Measurements from ENCODE around the gene CCDC15.

The CCDC15 gene

DNA sequence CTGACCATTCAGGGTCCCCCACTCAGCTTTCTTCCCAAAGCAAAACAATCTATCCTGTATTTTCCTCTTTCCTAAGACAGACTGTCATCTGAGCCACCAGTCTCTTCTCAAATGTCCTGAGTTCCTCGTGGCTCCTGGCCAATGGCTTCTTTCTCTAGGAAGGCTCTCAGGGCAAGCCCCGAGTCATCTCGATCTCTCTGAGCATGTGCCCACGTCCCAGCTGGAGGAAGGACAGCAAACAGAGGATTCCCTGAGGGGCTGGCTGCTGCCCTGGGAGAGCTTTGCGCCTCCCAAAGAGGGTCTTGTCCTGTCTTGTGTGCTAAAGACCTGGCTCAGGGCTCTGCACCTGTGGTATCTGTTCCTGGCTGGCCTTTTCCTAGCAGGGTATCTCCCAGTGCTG, 117.4 kb downstream of the CCDC15 start:
- DNase-seq: no peak

DNA sequence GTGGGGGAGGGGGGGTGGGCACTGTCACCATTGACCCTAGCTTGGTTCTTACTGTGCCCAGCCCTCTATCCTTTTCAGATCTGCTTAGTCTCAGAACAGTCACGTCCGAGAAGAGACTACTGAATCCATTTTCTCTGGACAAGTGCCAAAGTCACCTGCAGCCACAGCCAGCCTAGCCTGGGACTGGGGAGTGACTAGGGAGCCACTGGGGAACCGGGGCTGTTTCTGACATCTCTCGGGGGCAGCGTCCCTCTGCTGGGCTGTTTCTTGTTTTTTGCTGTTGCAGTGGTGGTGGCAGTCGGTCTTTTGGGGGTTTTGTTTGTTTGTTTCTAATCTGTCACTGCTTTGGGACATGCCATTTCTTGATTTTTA, 117.8 kb downstream of the CCDC15 start:
- DNase-seq: no peak

DNA sequence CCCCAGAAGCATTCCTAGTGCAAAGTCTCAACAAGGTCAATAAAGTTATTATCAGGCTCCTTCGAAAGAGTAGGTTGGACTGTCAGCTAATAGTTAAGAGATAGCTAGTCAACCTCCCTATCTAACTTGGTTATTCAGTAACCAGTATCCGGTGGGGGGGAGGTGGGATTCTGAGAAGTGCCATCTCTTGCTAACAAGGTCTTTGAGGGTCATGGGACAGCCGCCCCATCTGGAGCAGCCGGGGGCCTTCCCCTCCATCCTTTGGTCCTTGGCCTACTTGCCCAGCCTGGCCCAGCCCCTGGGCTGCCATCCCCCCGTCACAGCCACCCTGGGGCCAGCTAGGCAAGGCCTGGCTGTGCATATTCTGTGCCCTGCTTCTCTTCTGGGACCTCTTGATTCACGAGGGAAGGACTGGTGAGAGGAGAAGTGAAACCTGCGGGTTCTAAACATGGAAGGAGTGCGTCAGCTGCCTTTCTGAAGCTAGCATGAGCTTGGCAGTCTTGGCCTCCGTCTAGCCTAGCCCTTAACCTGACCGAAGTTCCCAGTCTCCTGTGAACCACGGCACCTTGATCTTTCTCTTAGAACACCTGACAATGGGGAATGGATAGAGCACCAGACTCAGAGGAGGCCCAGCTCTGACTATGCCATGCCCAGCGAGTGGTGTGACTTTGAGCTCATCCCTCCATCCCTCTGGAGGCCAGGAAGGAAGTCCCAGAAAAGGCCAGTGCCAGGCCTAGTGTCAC, 118.4 kb downstream of the CCDC15 start:
- DNase-seq: no peak

DNA sequence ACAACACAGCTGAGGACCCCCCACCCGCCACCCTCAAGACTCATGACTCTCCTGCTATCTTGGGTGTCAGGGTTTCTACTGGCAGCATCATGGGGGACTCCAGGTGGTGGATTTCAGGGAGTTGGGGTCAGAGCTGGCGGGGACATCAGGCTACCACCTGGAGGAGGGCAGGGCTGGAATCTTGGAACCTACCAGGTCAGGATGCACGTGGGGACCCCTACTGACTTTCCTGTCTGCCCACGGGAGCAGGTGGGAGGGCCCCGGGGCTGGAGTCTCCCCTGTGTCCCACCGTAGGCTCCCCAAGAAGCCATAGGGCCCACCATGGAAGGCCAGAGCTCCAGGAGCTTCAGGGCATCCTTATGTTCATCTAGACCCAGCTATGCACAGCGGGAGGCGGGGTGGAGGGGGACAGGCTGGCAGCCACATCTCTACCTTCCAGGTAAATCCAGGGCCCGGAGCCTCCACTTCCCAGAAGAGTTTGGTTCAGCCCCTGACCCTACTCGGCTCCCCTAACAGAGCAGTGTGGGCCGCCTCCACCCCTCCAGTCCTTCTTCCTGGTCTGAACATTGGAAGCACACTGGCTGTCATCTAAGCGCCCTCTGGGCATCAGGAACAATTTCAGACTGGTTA, 119.1 kb downstream of the CCDC15 start:
- no peak for DNase-seq

DNA sequence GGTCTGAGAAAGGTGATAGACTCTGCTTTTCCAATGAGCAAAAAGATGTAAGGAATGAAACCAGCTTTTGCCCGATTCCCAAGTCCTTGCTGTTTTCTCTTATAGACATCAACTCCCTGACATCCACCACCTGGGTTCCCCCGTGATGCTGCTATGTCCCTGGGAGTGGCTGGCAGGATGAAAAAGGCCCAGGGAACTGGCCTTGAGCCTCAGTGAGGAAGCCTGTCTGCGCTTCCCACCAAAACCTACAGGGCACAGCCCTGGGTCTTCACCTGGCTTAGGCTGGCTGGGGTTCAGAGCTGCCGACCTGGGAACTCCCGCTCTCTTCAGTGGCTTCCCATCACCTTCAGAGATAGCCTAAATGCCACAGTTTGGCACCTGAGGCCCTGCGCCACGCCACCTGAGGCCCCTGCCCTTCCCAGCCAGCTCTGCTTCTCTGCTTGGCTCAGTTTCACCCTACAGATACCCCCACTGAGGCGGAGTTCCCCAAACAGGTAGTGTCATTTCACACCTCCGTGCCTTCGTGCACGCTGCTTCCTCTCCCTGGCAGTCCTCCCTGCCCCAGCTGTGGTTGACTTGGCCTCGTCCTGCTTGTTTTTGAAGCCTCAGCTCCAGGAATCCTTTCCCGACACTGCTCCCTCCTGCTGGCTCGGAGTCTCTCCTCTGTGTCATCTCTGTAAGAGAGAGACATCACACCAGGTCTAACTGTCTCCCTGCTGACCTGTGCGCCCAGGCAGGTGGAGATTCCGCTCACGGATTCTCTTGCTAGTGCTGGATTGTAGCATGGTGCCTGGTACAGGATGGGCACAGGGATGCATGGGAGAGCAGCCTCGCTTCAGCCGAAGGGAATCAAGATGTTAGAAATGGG, 119.8 kb downstream of the CCDC15 start:
- DNase-seq: no peak

DNA sequence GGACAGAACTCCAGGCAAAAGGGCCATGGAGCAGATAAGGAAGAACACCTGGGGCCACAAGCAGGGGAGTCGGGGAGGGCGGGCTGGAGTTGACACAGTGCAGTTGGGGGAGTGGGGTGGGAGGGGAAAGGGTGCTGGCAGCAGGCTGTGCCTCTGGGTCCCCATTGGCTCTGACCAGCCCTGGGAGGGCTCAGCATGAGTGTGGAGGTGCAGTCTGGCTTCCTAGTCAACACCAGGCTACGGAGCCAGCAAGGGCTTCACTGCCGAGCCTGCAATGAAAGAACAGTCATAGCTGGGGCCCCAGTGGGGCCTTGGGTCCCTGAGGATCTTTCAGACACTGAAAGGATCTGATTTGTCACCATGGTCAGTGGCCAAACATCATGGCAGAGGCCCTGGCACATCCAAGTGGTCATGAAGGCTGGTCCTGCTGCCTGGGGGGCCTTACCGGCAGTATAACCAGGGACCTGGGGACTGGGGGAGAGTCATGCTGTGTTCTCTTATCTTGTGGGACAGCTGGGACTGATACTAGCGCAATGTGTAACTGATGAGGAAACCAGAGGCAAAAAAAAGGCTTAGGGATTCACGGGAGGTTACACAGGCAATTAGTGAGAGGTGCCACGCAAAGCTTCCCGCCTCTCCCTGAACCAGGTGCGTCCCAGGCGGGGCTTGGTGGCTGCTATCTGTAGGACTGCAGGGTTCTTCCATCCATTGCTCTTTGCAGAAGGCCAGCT, 120.7 kb downstream of the CCDC15 start:
- DNase-seq: no peak

DNA sequence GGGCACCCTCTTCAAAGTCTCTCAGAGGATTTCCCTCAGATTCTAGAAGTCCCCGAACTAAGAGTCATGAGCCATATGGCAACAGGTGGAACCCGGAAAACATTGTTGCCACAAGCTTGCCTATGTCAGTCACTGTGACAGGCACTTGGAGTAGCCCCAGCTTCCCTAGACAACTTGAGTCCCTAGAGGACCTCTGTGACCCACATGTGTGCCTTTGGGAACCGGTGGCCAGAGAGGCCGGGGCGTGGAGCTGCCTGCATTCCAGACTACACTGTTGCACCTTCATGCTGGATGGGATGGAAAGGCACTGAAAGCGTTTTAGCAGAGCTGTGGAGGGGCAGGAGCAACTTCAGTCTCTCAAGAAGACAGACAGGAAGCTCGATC, 121.2 kb downstream of the CCDC15 start:
- DNase-seq: no peak

DNA sequence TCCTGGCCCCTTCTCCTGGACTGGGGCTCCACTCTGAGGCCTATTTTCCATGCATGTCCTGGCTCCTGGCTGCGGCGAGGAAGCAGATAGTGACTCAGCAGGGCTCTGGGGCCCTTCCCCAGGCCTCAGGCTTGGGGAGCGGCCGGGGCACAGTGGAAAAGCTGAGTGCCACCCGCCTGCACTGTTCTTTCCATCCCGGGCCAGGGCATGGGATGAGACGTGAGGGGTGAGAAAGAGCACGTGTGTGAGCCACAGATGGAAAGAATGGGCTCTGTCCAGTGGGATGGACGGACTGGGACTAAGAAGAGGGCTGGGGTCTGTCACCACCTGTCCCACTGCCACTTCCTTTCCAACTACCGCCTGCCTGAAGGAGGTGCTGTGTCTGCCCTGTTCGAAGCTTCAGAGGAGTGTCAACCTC, 121.9 kb downstream of the CCDC15 start:
- no peak for DNase-seq

DNA sequence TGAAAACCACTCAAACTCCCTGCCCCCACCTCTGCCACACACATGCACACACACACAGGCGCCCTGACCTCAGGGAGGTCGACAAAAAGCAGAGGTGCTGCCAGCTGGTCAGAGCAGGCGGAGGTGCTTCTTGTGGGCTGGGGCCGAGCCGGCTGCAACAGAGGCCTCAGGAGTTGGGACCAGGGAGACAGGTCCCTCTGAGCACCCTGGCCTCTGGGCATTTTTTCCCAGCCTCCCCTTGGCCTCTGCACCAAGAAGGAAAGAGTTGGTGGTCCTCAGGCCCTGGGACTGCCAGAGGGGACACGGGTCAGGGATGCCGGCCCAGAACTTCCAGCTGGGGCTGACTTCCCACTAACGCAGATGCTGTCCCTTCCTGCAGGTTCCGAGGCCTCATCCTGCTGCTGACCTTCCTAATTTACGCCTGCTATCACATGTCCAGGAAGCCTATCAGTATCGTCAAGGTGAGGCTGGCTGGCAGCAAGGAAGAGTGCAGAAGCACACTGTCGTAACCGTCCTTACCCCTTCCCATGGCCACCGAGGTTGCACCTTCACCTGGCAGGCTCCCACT, 122.5 kb downstream of the CCDC15 start:
- no peak for DNase-seq

DNA sequence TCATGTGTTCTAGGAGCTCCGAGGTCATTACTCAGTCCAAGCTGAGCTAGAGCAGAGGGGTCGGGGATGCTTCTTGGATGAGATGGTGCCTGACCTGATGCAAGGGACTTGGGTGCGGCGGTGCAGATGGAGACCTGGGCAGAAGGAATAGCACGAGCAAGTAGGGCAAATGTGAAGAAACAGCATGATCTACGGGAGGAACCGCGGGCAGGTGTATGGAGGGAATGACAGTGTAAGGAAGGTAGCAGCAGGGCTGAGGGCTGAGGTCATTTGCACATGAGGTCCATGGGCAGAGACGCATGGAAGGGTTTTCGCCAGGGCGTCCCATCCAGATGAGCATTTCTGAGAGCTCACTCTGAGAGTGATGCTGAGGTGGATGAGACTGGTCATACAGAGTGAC, 124.0 kb downstream of the CCDC15 start:
- DNase-seq: no peak

DNA sequence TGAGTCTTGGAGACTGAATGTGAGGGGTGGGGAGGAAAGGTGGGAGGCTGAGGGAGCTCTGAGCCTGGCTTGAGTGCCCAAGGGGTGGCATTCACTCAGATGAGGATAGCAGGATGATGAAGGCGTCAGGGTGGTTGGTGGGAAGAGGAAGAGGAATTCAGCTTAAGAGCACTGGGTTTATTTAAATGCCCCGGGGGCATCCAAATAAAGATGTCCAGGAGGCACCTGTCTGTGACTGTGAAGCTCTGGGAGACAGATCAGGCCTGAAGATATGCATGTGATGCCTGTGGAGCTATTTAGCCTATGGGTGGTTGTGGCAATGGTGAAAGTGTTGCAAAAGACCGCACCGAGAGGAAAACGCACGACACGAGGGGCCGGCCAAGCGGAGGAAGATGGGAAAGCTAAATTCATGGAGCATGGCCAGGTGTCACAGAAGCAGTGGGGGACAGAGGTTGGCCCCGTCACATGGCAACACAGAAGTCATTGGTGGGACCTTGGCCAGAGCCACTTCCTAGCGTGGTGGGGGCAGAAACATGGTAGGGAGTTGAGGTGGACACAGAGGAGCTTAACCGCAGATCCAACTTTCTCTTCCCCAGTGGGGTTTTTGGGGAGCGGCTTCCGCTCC, 124.6 kb downstream of the CCDC15 start:
- no peak for DNase-seq

DNA sequence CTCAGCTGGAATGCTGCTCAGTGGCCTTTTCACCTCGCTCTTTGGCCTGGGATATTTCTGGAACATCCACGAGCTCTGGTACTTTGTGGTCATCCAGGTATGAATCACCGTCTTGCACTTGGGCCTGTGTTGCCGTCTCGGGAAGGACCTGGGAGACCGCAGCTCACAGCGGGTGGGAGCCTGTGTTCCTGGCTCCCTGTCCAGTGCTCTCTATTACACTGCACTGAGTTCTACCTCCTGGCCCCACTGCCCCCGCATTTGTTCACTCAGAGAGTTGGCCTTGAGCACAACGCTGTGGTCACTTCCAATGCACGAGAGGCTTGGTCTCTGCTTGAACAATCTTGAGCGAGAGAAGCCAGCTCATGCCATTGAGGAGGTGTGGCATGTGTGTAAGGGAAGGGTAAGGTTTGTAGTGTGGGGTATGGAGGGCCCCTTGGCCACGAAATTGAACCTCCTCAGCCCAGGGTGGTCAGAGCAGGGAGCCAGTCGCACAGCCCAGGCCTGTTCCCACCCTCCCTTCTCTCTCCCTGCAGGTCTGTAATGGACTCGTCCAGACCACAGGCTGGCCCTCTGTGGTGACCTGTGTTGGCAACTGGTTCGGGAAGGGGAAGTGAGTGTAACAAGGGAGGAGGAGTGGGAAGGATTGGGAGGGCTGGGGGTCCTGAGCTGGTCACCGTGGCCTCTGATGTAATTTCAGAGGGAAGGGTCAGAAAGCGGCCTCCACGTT, 125.3 kb downstream of the CCDC15 start:
- no peak for DNase-seq

DNA sequence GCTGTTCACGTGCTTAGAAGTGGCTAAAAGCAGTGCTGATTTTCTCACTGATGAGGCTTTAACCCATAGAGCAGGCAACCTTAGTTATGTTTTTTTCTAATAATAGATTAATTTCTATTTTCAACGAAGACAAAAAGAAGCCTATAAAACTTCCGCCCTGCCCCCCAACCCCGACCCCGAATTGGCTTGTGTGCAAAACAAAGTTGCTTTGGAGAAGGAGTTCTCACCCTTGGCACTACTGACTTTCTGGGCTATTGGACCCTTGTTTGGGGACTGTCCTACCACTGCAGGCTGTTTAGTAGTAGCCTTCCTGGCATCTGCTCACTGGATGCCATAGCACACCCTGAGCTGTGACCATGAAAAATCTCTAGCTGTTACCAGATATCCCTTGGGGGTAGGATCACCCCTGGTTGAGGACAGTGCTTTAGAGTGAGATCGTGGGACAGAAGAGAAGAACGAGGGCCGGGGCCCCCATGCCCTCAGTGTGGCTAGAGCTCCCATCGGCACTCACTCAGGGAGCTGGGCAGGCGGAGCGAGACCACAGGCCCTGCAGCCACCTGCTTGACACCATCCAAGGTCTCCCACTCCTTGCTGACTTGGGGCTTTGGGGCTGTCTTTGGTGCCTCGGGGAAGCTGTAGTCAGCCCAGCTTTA, 126.0 kb downstream of the CCDC15 start:
- DNase-seq: no peak

DNA sequence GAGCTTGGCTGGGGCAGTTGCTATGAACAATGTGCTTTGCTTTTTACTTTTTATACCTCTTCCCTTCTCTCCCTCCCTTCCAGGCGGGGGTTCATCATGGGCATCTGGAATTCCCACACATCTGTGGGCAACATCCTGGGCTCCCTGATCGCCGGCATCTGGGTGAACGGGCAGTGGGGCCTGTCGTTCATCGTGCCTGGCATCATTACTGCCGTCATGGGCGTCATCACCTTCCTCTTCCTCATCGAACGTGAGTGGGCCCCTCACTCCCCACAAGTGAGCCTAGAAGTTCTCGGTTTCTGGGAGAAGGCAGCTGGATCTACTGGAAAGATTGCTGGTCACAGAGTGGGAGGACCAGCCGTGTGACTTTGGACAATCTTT, 126.5 kb downstream of the CCDC15 start:
- DNase-seq: no peak

DNA sequence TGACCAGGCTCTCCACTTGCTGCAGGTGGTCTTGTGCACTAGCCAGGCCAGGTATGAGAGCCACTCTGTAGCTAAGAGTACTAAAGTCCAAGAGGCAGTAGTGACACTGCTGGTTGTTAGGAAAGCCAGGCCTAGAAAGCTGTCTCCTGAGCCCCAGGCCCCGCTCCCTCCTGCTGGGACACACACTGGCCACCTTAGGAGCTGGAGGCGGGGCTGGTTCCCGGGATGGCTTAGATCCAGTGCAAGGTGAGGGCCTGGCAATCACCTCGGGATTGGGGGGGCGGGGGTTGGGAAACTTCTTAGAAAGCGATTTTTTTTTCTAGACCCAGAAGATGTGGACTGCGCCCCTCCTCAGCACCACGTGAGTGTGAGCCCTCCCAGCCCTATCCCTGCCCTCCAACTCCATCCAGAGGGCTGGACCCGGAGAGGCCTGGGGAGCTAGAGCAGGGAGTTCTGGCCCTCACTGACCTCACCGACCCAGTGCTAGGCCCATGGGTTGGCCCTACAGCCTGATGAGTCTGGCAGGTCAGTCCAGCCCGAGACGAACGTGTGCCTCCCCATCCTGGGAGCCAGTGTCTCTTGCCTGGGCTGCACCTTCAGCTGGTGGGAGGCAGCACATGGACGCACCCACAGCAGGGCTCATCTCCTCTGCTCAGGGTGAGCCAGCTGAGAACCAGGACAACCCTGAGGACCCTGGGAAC, 127.2 kb downstream of the CCDC15 start:
- no peak for DNase-seq

DNA sequence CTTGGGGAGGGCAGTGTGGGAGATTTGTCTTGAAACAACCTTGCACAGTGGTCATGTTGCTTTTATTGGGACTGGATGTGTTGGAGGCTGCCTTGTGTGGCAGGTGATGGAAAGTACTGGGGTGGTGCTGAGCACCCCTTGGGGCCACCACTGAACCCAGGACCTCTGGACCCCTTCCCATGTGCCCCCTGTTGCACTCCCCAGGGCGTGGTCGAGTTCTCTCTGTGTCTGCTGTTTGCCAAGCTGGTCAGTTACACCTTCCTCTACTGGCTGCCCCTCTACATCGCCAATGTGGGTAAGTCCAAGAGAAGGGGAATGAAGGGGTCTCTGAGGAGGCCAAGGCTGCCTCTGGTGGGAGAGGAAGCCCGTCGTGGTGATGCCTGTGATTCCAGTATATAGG, 128.0 kb downstream of the CCDC15 start:
- DNase-seq: no peak

DNA sequence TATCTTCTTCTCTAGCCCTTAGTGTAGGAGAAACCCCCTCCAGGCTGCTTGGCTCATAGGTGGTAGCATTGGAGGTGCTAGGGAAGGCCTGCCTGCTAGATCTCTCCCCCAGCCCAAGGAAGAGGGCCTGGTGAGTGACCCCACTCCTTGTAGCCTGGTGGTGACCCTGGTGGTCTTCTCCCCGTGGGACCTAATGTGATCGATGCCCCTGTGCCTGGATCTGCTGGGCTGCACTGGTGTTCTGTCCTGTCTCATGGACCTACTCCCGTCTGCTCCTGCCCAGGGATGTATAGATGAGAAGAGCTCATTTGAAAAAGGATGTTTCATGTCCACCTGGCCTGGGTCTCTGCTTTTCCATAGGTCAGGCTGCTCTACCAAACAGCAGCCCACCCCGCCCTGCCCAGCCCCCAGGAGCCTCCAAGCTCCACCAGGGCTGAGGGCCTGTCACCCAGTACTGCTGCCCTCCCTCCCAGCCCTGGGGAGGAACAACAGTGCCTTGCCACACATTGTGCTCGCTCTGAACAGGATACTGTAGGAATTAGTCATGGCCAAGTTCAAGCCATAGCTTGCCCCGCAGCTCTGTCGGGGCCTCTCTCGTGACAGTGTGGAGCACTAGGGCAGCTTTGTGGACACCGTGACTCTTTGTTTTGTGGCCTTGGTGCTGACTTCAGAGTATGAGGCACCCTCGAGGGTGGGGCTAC, 128.8 kb downstream of the CCDC15 start:
- DNase-seq: no peak

DNA sequence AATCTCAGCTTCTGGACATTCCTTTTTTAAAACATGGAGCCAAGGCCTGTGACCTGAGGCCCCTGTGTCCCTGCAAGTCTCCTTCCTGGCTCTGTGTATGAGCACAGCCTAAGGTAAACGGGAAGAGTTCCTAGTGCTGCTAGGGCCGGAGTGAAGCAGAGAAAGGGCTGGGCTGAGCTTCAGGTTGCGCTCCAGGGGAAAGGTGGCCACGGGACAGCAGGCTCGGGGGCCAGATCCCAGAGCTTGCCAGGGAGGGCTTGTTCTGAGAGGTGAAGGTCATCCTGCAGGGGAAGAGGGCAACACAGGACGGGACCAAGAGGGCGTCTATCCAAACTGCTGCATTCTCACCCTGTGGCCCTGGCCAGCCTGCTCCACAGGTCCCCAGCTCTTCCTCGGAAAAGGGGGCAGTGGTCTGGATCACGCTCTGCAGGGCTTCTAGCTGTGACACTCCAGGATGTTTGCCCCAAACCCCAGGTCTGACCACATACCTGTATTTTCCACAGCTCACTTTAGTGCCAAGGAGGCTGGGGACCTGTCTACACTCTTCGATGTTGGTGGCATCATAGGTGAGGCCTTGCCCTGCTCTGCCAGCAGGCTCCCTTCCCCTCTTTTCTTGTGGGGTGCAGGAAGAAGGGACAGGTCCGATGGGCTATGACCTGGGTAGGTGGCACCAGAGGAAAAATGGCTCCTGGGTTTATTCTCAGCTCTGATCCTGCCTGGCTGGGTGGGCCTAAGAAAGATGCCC, 129.5 kb downstream of the CCDC15 start:
- DNase-seq: no peak

DNA sequence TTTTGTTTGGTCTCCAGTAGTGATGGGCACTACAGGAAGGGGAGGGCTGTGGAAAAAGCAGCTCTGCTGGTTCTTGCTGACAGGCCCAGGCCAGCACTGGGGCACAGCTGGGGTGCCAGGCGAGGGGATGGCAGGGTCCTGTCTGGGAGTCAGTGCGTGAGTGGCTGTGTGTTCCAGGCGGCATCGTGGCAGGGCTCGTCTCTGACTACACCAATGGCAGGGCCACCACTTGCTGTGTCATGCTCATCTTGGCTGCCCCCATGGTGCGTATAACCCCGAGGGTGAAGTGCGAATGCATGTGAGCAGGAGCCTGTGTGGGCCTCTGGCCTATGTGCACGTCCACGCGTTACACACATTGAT, 130.0 kb downstream of the CCDC15 start:
- no peak for DNase-seq
